Left ventricle myocardium inferior (tissue), 1 donor: ENCODE data around the gene ANXA10. TPM values are rescaled to one million over a fixed set of nuclear protein-coding genes. Genes with fewer than 3 reads are reported as not detected.
"Not testable (repeated sequence)": the region's sequence is repeated elsewhere in the genome, so short reads cannot be mapped to it uniquely, and the experiment has no call there.

Experiments used
- DNase-seq: peaks from one replicate; pipeline ENCODE4 v3.0.0-alpha.2; 2020
- H3K27ac ChIP-seq: fragments of 200-600 bp; replicated peaks from 2 replicates; pipeline ENCODE4 v1.8.0; 2021
- H3K27me3 ChIP-seq: fragments of 200-600 bp; 2 replicates; pipeline ENCODE4 v1.8.0; 2021; ENCODE audit warnings: low read depth
- H3K36me3 ChIP-seq: fragments of 200-600 bp; 2 replicates; pipeline ENCODE4 v1.8.0; 2021
- H3K4me1 ChIP-seq: fragments of 200-600 bp; 2 replicates; pipeline ENCODE4 v1.8.0; 2021
- H3K4me3 ChIP-seq: fragments of 200-600 bp; 2 replicates; pipeline ENCODE4 v1.8.0; 2021; ENCODE audit warnings: mild to moderate bottlenecking, moderate library complexity
- H3K9me3 ChIP-seq: fragments of 200-600 bp; replicated peaks from 2 replicates; pipeline ENCODE4 v1.8.0; 2021
- CTCF ChIP-seq: fragments of 200-600 bp; IDR thresholded peaks from 2 replicates; pipeline ENCODE4 v1.8.0; 2021; ENCODE audit warnings: antibody characterized with exemption, mild to moderate bottlenecking, borderline replicate concordance
- intact Hi-C: fragments of 100-400 bp; cut with micrococcal nuclease; formaldehyde crosslinking; loops from one replicate; pipeline ENCODE4 v1.11.0; 2022
- total RNA-seq: library from RNA; stranded (reverse); fragmentation: NEBNext Ultra II Directional; extraction: Animal tissue kit (Norgen Biotek cat#: 25700); gene quantifications from one replicate; pipeline ENCODE4 v1.2.1, GENCODE V29; 2021
- donor health status: DM: no; HTN: yes; CAD: no; lungs with severe emphysema.

Gene ANXA10
- total RNA-seq, 1 donor from 2014 or later: not detected

GRCh38 chr4:168109527-168109926, 17.2 kb downstream of the ANXA10 start:
- no peak for TF ChIP-seq CTCF
- intact Hi-C loops: no loop called here
- Histone ChIP-seq H3K9me3 (no peaks in the 10 kb centered on the region), H3K4me1 (no peaks in the 10 kb centered on the region), H3K27ac (no peak overlapping the region), H3K36me3 (no peaks in the 10 kb centered on the region), H3K4me3 (no peak overlapping the region), H3K27me3 (no peaks in the 10 kb centered on the region)
- DNase-seq: no peak

DNA sequence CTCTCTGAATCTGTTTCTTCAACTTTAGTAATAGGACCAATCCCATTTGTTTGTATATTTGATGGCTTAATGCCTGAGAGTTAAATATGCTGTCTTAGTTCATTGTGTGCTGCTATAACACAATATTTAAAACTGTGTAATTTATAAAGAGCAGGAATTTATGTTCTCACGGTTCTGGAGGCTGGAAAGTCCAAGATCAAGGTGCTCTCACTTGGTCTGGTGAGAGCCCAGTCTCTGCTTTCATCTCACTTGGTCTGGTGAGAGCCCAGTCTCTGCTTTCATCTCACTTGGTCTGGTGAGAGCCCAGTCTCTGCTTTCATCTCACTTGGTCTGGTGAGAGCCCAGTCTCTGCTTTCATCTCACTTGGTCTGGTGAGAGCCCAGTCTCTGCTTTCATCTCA, 20.7 kb downstream of the ANXA10 start:
- H3K36me3 ChIP-seq, H3K27ac ChIP-seq, H3K9me3 ChIP-seq, H3K4me1 ChIP-seq, intact Hi-C loops, H3K27me3 ChIP-seq, H3K4me3 ChIP-seq, DNase-seq: not testable (repeated sequence)

DNA sequence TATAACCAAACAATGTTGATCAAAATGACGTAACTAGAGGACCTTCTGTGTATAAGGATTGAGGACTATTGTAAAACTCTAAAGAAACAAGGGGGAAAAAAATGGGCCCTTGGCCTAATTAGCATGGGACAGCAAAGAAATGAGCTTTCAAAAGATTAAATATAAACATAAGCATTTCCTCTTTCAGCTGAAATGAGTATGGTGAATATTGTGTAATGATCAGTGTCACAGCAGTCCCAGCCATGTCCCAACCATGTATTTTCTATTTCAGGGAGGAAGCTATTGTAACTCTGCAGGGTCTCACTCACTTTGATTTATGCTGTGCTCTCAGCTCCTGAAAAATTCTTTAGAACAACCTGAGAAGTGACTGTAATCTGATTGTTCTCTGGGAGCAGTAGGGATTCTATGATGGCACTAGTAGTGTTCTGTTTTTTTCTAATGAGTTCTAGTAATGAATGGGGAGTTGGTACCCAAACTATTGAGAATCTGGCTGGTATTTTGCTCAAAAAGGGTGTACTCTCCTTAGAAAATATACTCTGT, 25.8 kb downstream of the ANXA10 start:
- no peak overlapping the region for H3K4me3 ChIP-seq
- no peak overlapping the region for H3K27ac ChIP-seq
- no peak for TF ChIP-seq CTCF
- DNase-seq: no peak
- intact Hi-C loops: no loop called here
- H3K36me3 ChIP-seq: no peaks in the 10 kb centered on the region
- no peaks in the 10 kb centered on the region for H3K27me3 ChIP-seq
- H3K4me1 ChIP-seq: peaks cover 8% of the 10 kb centered on the region
- no peaks in the 10 kb centered on the region for H3K9me3 ChIP-seq

- no peak overlapping the region for H3K27ac ChIP-seq
- intact Hi-C loops: no loop called here
- no peaks in the 10 kb centered on the region for H3K27me3 ChIP-seq
- H3K4me1 ChIP-seq: peaks cover 8% of the 10 kb centered on the region
- no peaks in the 10 kb centered on the region for H3K36me3 ChIP-seq
- no peak for TF ChIP-seq CTCF
- DNase-seq: no peak
- H3K4me3 ChIP-seq: no peak overlapping the region
- no peaks in the 10 kb centered on the region for H3K9me3 ChIP-seq
Measured at GRCh38 chr4:168119100-168119499, 26.8 kb downstream of the ANXA10 start.

DNA sequence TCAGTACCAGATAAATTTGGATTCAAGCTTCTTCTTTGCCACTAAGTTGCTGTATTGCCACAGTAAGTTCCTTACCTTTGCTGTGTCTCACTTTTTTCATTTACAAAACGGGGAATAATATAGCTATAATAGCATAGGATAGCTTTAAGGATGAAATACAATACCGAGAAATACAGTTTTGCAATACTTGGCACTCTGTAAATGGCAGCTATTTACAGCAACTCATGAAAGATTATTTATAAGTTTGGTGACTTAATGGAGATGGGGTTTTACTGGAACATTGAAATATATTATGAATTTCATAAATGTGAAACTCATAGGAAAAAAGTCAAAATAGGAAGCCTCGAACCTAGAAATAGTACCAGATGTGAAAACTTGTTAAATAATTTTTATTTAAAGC, 27.6 kb downstream of the ANXA10 start:
- Histone ChIP-seq H3K4me1 (peaks cover 8% of the 10 kb centered on the region), H3K27me3 (no peaks in the 10 kb centered on the region), H3K27ac (no peak overlapping the region), H3K36me3 (no peaks in the 10 kb centered on the region), H3K4me3 (no peak overlapping the region), H3K9me3 (no peaks in the 10 kb centered on the region)
- no peak for TF ChIP-seq CTCF
- no peak for DNase-seq
- intact Hi-C loops: no loop called here

- Histone ChIP-seq H3K9me3 (no peaks in the 10 kb centered on the region), H3K27ac (no peak overlapping the region), H3K27me3 (no peaks in the 10 kb centered on the region), H3K4me3 (no peak overlapping the region), H3K36me3 (no peaks in the 10 kb centered on the region), H3K4me1 (peaks cover 8% of the 10 kb centered on the region)
- DNase-seq: no peak
- TF ChIP-seq CTCF: no peak
- intact Hi-C loops: no loop called here
Measured at GRCh38 chr4:168120811-168121210, 28.5 kb downstream of the ANXA10 start.
